Sciatic nerve (tissue), 2 donors: Measurements from ENCODE around the gene THRAP3. TPM values are rescaled to one million over a fixed set of nuclear protein-coding genes. Genes with fewer than 3 reads are reported as not detected.
"Not testable (repeated sequence)": the region's sequence is repeated elsewhere in the genome, so short reads cannot be mapped to it uniquely, and the experiment has no call there.

Experiments used
- ATAC-seq: fragments of 200-7000 bp; cut with Tn5 transposase; one replicate; pipeline ENCODE4 v1.9.1; 2020; ENCODE audit warnings: mild to moderate bottlenecking, moderate library complexity
- DNase-seq: peaks from one replicate; pipeline ENCODE4 v3.0.0-alpha.2; 2020; ENCODE audit warnings: low spot score
- intact Hi-C: fragments of 100-400 bp; cut with DNase I; formaldehyde crosslinking; loops from one replicate; pipeline ENCODE4 v1.14.2; 2022
- total RNA-seq: library from RNA; stranded (reverse); fragmentation: NEBNext Ultra II Directional; extraction: Animal tissue kit (Norgen Biotek cat#: 25700); gene quantifications from one replicate; pipeline ENCODE4 v1.2.1, GENCODE V29; 2021
- donor health status: DM: no; HTN: no; CAD: no.
- donor health status: DM: no; HTN: no; CAD: no.

Gene THRAP3
- 101 TPM for total RNA-seq

- intact Hi-C loops, result no loop called here
- ATAC-seq (peak; percentile 97), DNase-seq (peak; percentile 100)
These were observed at the start of gene THRAP3 for GRCh38 chr1:36223996-36224536. Gene THRAP3 (plus strand): TSS chr1:36224443. CDS start chr1:36282564, 58,121 bp downstream.

- ATAC-seq (no peak), DNase-seq (no peak)
- intact Hi-C loops, result no loop called here
These were observed 49.5 kb upstream of the THRAP3 start for GRCh38 chr1:36174713-36175112.

- intact Hi-C loops, result no loop called here
- ATAC-seq (peak; percentile 33), DNase-seq (no peak)
These were observed 48.8 kb upstream of the THRAP3 start for GRCh38 chr1:36175137-36176095.

- DNase-seq (no peak), ATAC-seq (no peak)
- intact Hi-C loops, result no loop called here
These were observed 47.9 kb upstream of the THRAP3 start for GRCh38 chr1:36176106-36176949.

GRCh38 chr1:36177589-36178431 is 46.4 kb upstream of the THRAP3 start:
- DNase-seq (no peak), ATAC-seq (no peak)
- intact Hi-C loops, result no loop called here

- DNase-seq (no peak), ATAC-seq (no peak)
- intact Hi-C loops, result no loop called here
These were observed 45.6 kb upstream of the THRAP3 start for GRCh38 chr1:36178471-36179219.

DNA sequence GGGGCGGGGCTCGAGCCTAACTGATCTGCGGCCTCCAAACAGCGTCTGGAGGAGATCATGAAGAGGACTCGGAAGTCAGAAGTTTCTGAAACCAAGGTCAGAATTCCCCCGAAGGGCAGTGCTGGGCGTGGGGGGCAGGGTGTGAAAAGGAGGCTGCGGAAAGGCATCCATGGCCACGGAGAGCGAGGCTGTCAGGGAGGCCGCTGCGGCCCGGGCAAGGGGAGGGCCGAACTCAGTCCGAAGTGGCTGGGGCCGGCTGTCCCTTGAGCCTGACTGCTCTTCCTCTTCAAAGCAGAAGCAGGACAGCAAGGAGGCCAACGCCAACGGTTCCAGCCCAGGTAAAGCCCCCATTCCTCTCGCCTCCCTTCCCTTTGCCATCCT is 45.0 kb upstream of the THRAP3 start:
- ATAC-seq (no peak), DNase-seq (no peak)
- intact Hi-C loops, result no loop called here

DNA sequence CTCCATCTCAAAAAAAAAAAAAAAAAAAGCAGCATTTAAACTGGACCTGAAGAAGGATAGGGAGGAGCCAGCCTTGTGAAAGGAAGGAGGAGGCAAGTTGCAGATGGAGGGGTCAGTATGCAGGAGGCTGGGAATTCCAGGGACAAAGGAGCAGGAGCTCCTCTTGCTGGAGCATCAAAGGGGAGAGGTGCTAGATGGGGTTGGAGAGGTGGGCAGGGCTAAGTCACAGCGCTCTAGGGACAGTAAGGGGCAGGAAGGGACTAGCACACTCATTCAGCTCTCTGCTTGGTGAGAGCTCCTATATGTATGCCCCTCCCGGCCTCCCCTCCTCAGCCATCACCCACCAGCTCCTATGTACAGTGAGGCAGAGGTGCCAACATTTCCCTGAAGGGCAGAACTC is 41.5 kb upstream of the THRAP3 start:
- ATAC-seq, result no peak
- intact Hi-C loops, result no loop called here
- no peak for DNase-seq

DNA sequence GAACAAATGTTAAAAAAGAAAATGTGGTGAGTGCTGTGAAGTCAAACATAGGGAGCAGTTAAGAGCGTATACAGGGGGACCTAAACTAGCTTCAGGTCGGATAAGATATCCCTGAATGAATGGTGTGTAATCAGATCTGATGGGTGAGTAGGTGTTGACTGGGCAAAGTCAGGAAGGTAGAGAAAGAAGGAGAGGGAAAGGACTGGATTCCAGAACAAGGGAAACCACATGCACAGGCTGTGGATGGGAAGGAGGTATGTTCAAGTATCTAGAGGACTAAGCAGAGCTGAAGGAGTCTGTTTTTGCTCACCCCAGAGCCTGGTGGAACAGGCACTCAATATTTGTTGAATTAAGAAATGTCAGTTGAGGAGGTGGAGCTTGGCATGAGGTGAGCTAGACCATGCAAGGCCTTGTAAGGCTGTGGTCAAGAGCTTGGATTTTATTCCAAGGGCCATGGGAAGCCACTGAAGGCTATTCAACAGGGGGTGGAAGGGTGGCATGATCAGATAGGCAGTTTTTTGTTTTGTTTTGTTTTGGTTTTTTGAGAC is 40.9 kb upstream of the THRAP3 start:
- intact Hi-C loops, result no loop called here
- ATAC-seq, result no peak

DNA sequence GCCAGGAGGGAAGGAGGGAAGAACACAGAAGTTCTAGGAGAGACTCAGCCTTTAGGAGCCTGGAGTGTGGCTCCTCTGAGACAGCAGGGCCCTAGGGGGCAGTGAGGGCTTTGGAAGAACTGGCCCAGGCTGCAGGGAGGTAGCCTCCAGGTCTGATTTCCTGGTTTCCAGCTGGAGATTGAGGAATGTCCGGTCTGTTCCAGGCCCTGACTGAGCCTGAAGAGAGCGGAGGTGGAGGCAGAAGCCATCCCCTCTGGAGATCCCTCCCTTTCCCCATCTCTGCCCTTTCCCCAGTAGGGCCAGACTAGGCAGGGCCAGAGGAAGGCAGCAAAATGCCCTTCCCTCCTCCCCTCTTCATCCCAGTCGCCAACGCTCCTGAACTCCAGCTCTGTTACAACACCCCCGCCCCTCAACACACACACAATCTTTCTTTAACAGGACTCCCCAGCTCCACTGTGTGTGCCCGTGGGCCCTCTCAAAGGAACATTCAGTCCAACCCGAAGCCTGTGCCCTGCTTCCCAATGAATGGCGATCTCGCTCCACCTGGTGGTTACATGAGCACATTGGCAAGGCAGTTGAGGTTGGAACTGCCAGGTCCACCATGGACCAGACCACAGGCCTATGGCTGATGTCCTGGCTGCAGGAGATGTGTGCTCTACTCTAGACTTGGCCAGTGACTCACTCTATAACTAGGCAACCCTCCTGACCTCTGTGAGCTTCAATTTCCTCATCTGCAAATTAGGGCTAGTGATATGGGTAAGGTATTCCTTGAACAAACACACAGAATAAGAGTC is 36.2 kb upstream of the THRAP3 start:
- peak; percentile 95 for ATAC-seq
- DNase-seq, result peak; percentile 89
- intact Hi-C loops, result no loop called here

More for the DNA sequence above, 40.9 kb upstream of the THRAP3 start:
- no peak for DNase-seq

GRCh38 chr1:36196805-36197204 is 27.4 kb upstream of the THRAP3 start:
- ATAC-seq, intact Hi-C loops: not testable (repeated sequence)

GRCh38 chr1:36198641-36199040 is 25.6 kb upstream of the THRAP3 start:
- DNase-seq (no peak), ATAC-seq (no peak)
- intact Hi-C loops, result no loop called here

More at GRCh38 chr1:36196805-36197204, 27.4 kb upstream of the THRAP3 start:
- DNase-seq, result not testable (repeated sequence)

- intact Hi-C loops, result no loop called here
- ATAC-seq (no peak), DNase-seq (no peak)
These were observed 24.1 kb upstream of the THRAP3 start for GRCh38 chr1:36199934-36200741.

DNA sequence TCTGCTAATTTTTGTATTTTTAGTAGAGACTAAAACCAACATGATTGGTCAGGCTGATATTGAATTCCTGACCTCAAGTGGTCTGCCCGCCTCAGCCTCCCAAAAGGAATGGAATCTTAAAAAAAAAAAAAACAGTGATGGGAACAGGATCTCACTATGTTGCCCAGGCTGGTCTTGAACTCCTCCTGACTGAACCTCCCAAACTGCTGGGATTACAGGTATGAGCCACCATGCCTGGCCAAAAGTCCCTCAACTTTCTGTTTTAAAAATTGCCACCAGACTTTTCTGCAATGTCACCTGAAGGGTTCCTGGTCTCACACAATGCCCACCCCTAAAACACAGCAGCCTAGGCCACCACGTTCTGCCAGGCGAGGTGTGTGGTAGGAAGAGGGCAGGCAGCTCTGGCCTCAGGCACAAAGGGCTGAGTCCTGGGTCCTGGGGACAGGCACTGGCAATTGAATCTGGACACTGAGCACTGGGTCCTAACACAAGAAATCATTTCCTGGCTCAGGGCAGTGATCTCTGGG is 21.2 kb upstream of the THRAP3 start:
- ATAC-seq, result no peak
- DNase-seq, result no peak
- intact Hi-C loops, result no loop called here

DNA sequence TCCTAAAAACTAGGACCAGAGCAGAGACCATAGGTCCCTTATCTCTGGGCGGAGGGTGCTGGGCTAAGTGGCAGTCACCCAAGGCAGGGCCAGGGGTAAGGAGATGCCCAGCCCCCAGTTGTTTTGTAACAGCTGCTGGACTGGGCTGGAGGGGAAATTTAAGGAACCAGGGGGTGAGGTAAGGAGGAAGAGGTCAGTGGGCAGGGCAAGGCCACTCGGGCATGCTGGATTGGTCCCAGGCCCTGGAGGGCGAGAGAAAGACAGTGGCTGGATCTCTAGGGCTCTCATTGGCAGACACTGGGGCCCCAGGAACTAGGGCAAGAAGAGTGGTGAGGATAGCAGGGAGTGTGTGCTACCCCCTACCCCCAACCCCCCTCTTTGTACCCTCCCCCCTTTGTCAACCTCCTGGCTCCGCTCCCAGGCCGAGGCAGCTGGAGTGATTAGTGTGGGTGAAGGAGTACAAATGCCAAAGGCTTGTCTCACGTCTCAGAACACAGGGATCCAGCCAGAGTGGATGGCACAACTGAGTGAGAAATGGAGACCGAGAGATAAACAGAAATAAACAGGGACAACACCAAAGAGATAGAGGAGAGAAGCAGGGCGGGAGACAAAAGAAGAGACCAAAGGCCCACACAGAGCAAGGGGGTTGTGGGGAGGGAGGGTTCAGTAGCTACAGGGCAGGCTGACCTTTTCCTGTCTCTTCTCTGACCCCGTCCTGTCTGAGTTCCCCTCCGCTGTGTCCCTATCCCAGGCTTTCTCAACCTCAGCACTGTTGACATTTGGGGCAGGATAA is 20.5 kb upstream of the THRAP3 start:
- ATAC-seq, result peak; percentile 65

More for the DNA sequence above, 20.5 kb upstream of the THRAP3 start:
- intact Hi-C loops, result no loop called here
- DNase-seq, result no peak
